Suppressor macrophage treated with lipopolysaccharide for 4 hours (primary cell): ENCODE data around the gene FHIT.

Experiments
- DNase-seq: peaks from one replicate; pipeline ENCODE4 v3.0.0-alpha.2; 2020

FHIT gene

GRCh38 chr3:61162965-61163364, 88.3 kb downstream of the FHIT start:
- no peak for DNase-seq

GRCh38 chr3:61158667-61159066, 92.6 kb downstream of the FHIT start:
- no peak for DNase-seq

- DNase-seq, result no peak
These were observed 93.0 kb downstream of the FHIT start for GRCh38 chr3:61158216-61158615.

GRCh38 chr3:61157414-61157813, 93.8 kb downstream of the FHIT start:
- peak; percentile 9 for DNase-seq

GRCh38 chr3:61155701-61156292, 95.5 kb downstream of the FHIT start:
- DNase-seq, result no peak

GRCh38 chr3:61154457-61155198, 96.6 kb downstream of the FHIT start:
- no peak for DNase-seq

GRCh38 chr3:61152071-61152470, 99.2 kb downstream of the FHIT start:
- DNase-seq, result no peak

GRCh38 chr3:61149236-61149635, 102.0 kb downstream of the FHIT start:
- DNase-seq, result no peak

- DNase-seq, result no peak
These were observed 105.0 kb downstream of the FHIT start for GRCh38 chr3:61146010-61146890.

GRCh38 chr3:61141697-61142096, 109.6 kb downstream of the FHIT start:
- no peak for DNase-seq

- DNase-seq, result no peak
These were observed 110.0 kb downstream of the FHIT start for GRCh38 chr3:61141227-61141626.

- DNase-seq, result no peak
These were observed 111.6 kb downstream of the FHIT start for GRCh38 chr3:61139686-61140085.

GRCh38 chr3:61138401-61138800, 112.9 kb downstream of the FHIT start:
- DNase-seq, result no peak

- no peak for DNase-seq
These were observed 115.1 kb downstream of the FHIT start for GRCh38 chr3:61136191-61136590.

- no peak for DNase-seq
These were observed 116.7 kb downstream of the FHIT start for GRCh38 chr3:61134532-61134931.

GRCh38 chr3:61132062-61132461, 119.2 kb downstream of the FHIT start:
- DNase-seq, result peak; percentile 58

- DNase-seq, result no peak
These were observed 132.4 kb downstream of the FHIT start for GRCh38 chr3:61118830-61119229.

- DNase-seq, result no peak
These were observed 134.0 kb downstream of the FHIT start for GRCh38 chr3:61117045-61117898.

- no peak for DNase-seq
These were observed 136.8 kb downstream of the FHIT start for GRCh38 chr3:61114316-61114953.

- DNase-seq, result no peak
These were observed 139.4 kb downstream of the FHIT start for GRCh38 chr3:61111825-61112224.

- no peak for DNase-seq
These were observed 140.7 kb downstream of the FHIT start for GRCh38 chr3:61110576-61110975.
